ENCODE results near the gene AP5S1.
A peak's percentile ranks its signal among the peaks of the same experiment; 100 is the strongest.

DNA sequence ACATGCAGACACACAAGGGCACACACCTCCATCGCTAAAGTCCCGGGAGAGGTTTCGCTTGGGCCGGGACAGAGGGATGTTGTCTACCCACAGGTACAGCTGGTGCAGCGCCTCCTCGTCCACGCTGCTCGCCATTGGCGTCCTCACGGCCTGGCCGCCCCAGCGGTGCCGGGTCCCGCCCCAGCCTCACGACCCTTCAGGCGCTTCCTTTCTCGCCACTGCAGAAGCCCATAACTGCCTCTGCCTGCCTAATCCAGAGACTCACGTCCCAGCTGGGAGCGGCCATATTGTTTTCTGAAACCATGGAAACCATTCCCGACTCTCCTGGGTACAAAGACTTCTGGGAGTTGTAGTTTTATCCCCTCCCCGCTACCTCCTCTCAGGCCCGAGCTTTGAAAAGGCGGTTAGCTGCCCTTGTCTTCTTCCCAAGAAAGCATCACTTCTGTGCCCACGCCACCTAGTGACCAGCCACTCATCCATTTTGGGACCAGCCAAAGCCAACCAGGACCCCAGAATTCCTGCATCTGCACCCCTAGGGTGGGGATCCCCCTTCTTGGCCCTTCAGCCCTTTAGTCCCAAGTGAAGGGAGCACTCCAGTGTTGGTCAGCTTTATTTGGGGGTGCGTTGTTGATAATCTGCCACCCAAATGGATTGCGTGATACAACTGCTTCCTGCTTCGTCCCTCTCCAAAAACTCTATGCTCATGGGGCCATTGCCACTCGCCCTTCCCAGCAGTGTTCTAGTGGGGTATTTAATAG is 39.0 kb upstream of the AP5S1 start, which contains the start of gene SPEF1:
- TF ChIP-seq, protein P1, sequence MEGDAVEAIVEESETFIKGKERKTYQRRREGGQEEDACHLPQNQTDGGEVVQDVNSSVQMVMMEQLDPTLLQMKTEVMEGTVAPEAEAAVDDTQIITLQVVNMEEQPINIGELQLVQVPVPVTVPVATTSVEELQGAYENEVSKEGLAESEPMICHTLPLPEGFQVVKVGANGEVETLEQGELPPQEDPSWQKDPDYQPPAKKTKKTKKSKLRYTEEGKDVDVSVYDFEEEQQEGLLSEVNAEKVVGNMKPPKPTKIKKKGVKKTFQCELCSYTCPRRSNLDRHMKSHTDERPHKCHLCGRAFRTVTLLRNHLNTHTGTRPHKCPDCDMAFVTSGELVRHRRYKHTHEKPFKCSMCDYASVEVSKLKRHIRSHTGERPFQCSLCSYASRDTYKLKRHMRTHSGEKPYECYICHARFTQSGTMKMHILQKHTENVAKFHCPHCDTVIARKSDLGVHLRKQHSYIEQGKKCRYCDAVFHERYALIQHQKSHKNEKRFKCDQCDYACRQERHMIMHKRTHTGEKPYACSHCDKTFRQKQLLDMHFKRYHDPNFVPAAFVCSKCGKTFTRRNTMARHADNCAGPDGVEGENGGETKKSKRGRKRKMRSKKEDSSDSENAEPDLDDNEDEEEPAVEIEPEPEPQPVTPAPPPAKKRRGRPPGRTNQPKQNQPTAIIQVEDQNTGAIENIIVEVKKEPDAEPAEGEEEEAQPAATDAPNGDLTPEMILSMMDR (IDR thresholded peaks at IDR 0.05) = peak in 4 of 6 experiments; percentile 28 to 40 (median 34)
- TF ChIP-seq POLR2A (IDR thresholded peaks at IDR 0.05) = no peak
